ENCODE results near the gene UBN1. TPM values are rescaled to one million over a fixed set of nuclear protein-coding genes. Genes with fewer than 3 reads are reported as not detected.

Gene UBN1
- total and polyA plus RNA-seq, 9 donors: 9.9 to 24.6 (median 19.3) TPM

DNA sequence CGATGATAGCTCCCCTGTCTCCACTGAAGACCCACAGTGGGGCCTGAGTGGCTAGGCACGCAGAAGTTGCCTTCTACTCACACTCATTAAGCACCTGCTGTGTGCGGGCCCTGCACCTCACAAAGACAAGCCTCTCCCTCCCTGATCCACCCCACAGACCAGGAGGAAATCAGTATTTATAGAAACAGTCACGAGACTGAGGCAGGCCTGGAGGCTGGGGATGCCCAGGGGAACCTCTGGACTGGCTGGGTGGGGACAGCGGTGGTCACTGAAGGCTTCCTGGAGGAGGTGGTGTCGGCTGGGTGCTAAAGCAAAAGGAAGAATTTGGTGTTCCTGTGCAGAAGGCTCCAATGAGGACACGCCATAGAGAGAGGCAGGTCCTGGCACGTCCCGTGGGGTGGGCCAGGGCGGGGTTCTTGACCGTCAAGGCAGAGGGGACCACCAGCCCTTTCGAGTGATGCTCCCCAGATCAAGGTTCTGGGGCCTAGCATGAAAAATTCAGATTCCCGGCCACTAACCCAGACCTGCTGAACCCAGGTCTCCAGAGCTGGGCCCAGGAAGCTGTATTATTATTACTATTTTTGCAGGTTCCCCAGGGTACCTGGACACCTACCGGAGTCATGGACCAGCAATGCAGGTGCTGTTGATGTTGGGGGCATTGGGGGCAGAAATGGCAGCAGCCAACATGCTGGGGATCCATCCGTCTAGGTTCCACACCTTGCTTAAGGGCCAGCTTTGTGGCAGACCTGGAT, 66.7 kb downstream of the UBN1 start:
- WGBS (ENCODE audit: insufficient coverage): 95% methylated on average over 13 of the region's 15 CpGs
- H3K27ac ChIP-seq (ENCODE audit: low read length): no peak overlapping the region
- no peaks in the 10 kb centered on the region for H3K36me3 ChIP-seq (ENCODE audit: control insufficient read depth, insufficient read depth, low read length)
- DNase-seq: no peak
- no peak overlapping the region for H3K4me3 ChIP-seq (ENCODE audit: low read length)
- H3K9me3 ChIP-seq (replicated peaks; ENCODE audit: control insufficient read depth, low read depth, low read length): no peaks in the 10 kb centered on the region
- H3K4me1 ChIP-seq (ENCODE audit: control insufficient read depth, insufficient read depth, low read length): peaks cover under 1% of the 10 kb centered on the region
- H3K27me3 ChIP-seq (ENCODE audit: control insufficient read depth, insufficient read depth, low read length): peaks cover 3% of the 10 kb centered on the region

DNA sequence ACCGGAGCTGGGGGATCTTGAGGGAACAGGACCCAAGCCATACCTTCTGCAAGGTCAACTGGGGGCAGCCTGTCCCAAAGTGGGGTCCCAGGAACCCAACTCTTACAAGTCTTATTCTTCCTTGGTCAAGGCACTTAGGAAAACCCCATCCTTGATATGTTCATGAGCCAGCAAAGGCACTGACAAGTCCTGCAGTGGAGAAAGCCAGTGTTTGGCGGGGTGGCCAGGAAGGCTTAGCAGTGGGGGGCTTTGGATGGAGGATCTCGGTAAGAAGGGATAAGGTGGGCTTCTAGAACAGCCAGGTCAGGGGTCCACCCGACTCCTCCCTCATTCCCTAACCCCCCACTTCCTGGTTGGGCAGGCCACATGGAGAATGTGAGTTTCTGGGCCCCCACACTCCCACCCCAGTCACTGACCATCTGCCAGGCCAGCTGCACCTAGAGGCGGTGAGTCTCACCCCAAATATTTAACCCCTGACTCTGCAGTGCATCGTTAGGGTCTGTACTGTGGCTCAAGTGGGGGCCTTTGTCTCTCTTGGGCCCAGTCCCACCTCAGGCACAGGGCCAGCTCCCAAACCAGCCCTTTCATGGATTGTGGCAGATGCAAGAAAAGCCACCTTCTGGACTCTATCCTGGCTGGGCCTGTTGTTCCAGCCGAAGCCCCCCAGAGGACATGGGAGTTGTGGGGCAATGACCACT, 67.4 kb downstream of the UBN1 start:
- H3K36me3 ChIP-seq (ENCODE audit: control insufficient read depth, insufficient read depth, low read length): no peaks in the 10 kb centered on the region
- peaks cover 5% of the 10 kb centered on the region for H3K27me3 ChIP-seq (ENCODE audit: control insufficient read depth, insufficient read depth, low read length)
- 90% methylated on average over 3 of the region's 7 CpGs for WGBS (ENCODE audit: insufficient coverage)
- DNase-seq: no peak
- no peak overlapping the region for H3K27ac ChIP-seq (ENCODE audit: low read length)
- H3K4me1 ChIP-seq (ENCODE audit: control insufficient read depth, insufficient read depth, low read length): no peaks in the 10 kb centered on the region
- no peak overlapping the region for H3K4me3 ChIP-seq (ENCODE audit: low read length)
- no peaks in the 10 kb centered on the region for H3K9me3 ChIP-seq (replicated peaks; ENCODE audit: control insufficient read depth, low read depth, low read length)

DNA sequence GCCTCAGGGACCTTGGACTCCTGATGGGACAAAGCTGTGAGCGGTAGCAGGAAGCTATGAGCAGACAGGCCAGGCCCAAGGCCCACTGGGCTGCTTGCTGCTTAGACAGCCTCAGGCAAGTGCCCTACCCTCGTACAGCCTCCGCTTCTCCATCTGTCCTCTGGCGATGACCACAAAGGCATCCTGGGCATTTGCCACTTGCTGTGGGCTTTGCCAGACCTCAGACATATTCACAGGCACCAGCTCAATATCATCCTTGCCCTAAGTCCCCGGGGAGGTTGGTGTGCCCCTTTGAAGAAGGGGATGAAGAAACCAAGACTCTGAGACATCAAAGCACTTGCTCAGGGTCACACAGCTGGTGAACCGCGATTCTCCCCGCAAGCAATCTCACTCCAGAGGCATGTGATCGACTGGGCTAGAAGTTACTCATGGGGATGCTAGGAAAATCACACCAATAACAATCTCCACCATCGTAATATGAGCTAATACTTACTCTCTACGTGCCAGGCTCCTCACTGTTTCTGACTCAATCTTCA, 68.0 kb downstream of the UBN1 start:
- H3K36me3 ChIP-seq (ENCODE audit: control insufficient read depth, insufficient read depth, low read length): no peaks in the 10 kb centered on the region
- 58% methylated on average over 4 of the region's 11 CpGs for WGBS (ENCODE audit: insufficient coverage)

DNA sequence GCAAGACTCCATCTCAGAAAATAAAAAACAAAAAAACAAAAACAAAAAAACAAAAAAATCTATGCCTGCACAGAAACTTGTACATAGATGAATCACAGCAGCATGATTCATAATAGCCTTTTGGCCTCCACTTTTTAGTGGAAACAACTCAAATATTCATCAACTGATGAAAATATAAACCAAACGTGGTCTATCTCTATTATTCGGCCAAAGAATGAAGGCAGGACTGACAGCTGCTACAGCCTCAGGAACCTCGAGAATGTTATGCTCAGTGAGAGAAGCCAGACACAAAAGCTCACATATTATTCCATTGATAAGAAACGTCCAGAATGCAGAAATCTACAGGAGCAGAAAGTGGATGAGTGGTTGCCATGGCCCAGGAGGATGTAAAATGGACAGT, 69.8 kb downstream of the UBN1 start:
- DNase-seq: no peak
- Histone ChIP-seq H3K9me3 (replicated peaks; ENCODE audit: control insufficient read depth, low read depth, low read length) (no peaks in the 10 kb centered on the region), H3K4me1 (ENCODE audit: control insufficient read depth, insufficient read depth, low read length) (no peaks in the 10 kb centered on the region), H3K4me3 (ENCODE audit: low read length) (no peak overlapping the region), H3K36me3 (ENCODE audit: control insufficient read depth, insufficient read depth, low read length) (no peaks in the 10 kb centered on the region), H3K27me3 (ENCODE audit: control insufficient read depth, insufficient read depth, low read length) (peaks cover 7% of the 10 kb centered on the region), H3K27ac (ENCODE audit: low read length) (no peak overlapping the region)
- WGBS (ENCODE audit: insufficient coverage): 56% methylated on average over 2 of the region's 4 CpGs

More for the DNA sequence above, 68.0 kb downstream of the UBN1 start:
- no peak overlapping the region for H3K27ac ChIP-seq (ENCODE audit: low read length)
- no peak overlapping the region for H3K4me3 ChIP-seq (ENCODE audit: low read length)
- H3K9me3 ChIP-seq (replicated peaks; ENCODE audit: control insufficient read depth, low read depth, low read length): no peaks in the 10 kb centered on the region
- peaks cover 5% of the 10 kb centered on the region for H3K27me3 ChIP-seq (ENCODE audit: control insufficient read depth, insufficient read depth, low read length)
- no peak for DNase-seq
- H3K4me1 ChIP-seq (ENCODE audit: control insufficient read depth, insufficient read depth, low read length): no peaks in the 10 kb centered on the region

DNA sequence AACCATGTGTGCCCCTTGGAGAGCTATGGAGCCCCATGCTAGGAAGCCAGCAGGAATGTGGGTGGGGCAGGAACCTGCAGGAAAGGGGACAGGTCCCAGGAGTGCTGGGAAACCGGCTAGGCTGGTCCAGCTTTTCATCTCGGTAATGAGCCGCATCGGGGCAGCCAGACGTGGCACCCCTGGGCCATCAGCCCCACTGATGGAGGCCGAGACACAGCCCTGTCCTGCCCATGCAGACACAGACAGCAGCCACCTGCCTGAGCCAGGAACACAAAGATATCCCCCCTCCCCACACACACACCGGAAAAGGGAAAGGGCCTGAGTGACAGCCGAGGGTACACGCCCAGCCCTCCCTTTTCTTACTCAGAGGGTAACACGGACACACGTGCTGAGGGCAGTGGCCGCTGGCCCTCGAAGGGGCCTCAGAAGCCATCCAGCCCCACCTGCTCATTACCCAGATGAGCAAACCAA, 71.5 kb downstream of the UBN1 start:
- Histone ChIP-seq H3K4me1 (ENCODE audit: control insufficient read depth, insufficient read depth, low read length) (no peaks in the 10 kb centered on the region), H3K4me3 (ENCODE audit: low read length) (no peak overlapping the region), H3K9me3 (replicated peaks; ENCODE audit: control insufficient read depth, low read depth, low read length) (no peaks in the 10 kb centered on the region), H3K27me3 (ENCODE audit: control insufficient read depth, insufficient read depth, low read length) (peaks cover 7% of the 10 kb centered on the region), H3K27ac (ENCODE audit: low read length) (no peak overlapping the region), H3K36me3 (ENCODE audit: control insufficient read depth, insufficient read depth, low read length) (no peaks in the 10 kb centered on the region)
- DNase-seq: no peak
- 37% methylated on average over 12 of the region's 13 CpGs for WGBS (ENCODE audit: insufficient coverage)

DNA sequence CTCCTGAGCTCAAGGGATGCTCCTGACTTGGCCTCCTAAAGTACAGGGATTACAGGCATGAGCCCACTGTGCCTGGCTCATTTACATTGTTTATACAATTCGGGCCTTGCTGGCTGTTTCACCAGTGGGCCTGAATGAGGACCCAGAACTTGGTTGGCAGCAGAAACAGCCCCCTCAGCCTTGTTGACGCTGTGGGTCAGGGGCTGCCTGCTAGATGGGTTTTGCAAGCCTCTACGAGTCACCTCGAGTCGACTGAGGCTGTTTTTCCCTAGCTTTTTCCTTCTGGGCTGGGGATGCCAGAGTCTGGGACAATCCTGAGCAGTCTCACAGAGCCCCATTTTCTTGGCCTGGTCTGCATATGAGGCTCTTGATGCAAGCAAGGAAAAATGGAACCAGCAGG, 73.5 kb downstream of the UBN1 start:
- 52% methylated on average over 5 of the region's 5 CpGs for WGBS (ENCODE audit: insufficient coverage)
- Histone ChIP-seq H3K36me3 (ENCODE audit: control insufficient read depth, insufficient read depth, low read length) (no peaks in the 10 kb centered on the region), H3K27me3 (ENCODE audit: control insufficient read depth, insufficient read depth, low read length) (peaks cover 7% of the 10 kb centered on the region), H3K9me3 (replicated peaks; ENCODE audit: control insufficient read depth, low read depth, low read length) (no peaks in the 10 kb centered on the region), H3K4me1 (ENCODE audit: control insufficient read depth, insufficient read depth, low read length) (peaks cover 5% of the 10 kb centered on the region), H3K4me3 (ENCODE audit: low read length) (no peak overlapping the region), H3K27ac (ENCODE audit: low read length) (no peak overlapping the region)
- DNase-seq: no peak

DNA sequence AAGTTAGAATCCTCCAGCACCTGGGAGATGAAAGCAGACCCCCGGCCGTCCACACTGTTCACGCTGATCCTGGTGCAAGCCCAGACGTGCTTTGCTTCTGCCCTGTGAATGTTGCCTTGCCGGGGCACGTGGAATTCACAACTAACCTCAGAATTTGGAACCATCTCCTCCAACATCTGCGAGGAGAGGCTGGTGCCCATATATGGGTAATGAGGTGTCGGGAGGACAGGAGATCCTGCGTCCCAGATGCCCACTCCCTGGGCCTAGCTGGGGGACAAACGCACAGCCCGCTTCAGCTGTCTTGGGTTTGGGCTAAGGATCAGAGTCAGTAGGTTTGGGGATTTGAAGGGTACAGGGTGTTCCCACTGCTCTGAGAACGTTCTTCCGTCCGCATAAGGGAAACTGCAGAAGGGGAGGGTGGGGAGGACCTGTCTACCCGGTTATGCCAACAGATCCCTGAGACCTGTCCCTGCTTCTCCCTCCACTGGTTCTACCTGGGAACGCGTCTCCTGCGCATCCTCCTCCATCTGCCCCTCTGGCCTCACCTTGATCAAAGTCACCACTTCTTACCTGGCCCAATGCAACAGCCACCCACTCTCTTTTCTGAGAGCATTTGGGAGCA, 75.6 kb downstream of the UBN1 start:
- H3K27me3 ChIP-seq (ENCODE audit: control insufficient read depth, insufficient read depth, low read length): peaks cover 7% of the 10 kb centered on the region
- no peak overlapping the region for H3K4me3 ChIP-seq (ENCODE audit: low read length)
- no peaks in the 10 kb centered on the region for H3K36me3 ChIP-seq (ENCODE audit: control insufficient read depth, insufficient read depth, low read length)
- WGBS (ENCODE audit: insufficient coverage): 48% methylated on average over 11 of the region's 18 CpGs
- H3K9me3 ChIP-seq (replicated peaks; ENCODE audit: control insufficient read depth, low read depth, low read length): peaks cover 12% of the 10 kb centered on the region
- H3K4me1 ChIP-seq (ENCODE audit: control insufficient read depth, insufficient read depth, low read length): peaks cover 5% of the 10 kb centered on the region
- no peak overlapping the region for H3K27ac ChIP-seq (ENCODE audit: low read length)
- no peak for DNase-seq

DNA sequence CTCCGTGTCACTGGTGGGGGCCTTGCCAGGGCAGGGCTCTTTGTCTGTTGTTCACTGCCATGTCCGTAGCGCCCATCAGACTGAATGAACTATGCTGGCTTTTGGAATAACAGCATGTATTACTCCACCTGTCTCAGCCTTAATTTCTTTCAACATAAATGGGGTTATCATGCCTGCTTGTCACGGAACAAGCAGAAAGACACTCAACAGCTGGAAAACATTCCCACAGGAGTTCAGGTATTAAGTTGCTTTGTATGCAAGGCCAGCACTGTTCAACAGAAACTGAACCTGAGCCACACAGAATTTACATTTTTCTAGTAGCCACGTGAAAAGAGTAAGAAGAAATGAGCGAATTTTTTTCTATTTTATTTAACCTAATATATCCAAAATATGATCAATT, 76.6 kb downstream of the UBN1 start:
- Histone ChIP-seq H3K36me3 (ENCODE audit: control insufficient read depth, insufficient read depth, low read length) (no peaks in the 10 kb centered on the region), H3K27ac (ENCODE audit: low read length) (no peak overlapping the region), H3K27me3 (ENCODE audit: control insufficient read depth, insufficient read depth, low read length) (peaks cover 4% of the 10 kb centered on the region), H3K9me3 (replicated peaks; ENCODE audit: control insufficient read depth, low read depth, low read length) (peaks cover 12% of the 10 kb centered on the region), H3K4me1 (ENCODE audit: control insufficient read depth, insufficient read depth, low read length) (peaks cover 5% of the 10 kb centered on the region), H3K4me3 (ENCODE audit: low read length) (no peak overlapping the region)
- WGBS (ENCODE audit: insufficient coverage): 72% methylated on average over 2 of the region's 6 CpGs
- DNase-seq: no peak

DNA sequence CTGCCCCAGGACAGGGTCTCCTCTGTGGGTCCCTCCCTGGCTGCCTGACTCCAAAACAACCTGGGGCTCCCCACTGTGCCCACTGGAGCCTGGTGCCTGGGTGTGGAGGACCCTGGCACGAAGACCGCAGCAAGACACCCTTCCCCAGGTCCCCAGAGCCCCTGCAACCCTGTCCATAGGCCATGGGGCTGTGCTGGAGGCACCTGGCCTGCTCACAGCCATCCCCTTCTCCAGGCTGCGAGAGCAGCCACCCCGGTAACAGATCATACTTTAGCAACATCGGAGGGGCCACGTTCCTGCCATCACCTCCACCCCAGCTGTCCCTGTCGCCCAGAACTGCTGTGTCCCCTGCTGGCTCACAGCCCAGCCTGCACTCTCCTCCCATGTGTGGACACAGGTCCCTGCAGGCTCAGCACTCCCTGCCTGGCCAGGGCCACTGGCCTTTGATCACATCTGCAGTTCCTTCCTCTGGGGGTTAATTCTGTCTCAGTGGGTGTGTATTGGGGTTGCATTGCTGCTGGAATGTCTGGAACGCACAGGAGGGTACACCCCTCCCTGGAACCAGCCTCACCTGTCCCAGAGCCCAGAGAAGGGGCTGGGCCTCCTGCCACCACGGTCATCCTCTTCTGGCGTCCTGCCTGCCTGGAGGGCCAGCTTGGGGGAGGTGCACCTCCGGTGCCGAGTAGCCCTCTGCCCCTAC, 77.5 kb downstream of the UBN1 start:
- Histone ChIP-seq H3K27me3 (ENCODE audit: control insufficient read depth, insufficient read depth, low read length) (peaks cover 2% of the 10 kb centered on the region), H3K4me1 (ENCODE audit: control insufficient read depth, insufficient read depth, low read length) (peaks cover 5% of the 10 kb centered on the region), H3K4me3 (ENCODE audit: low read length) (no peak overlapping the region), H3K36me3 (ENCODE audit: control insufficient read depth, insufficient read depth, low read length) (no peaks in the 10 kb centered on the region), H3K27ac (ENCODE audit: low read length) (no peak overlapping the region), H3K9me3 (replicated peaks; ENCODE audit: control insufficient read depth, low read depth, low read length) (peaks cover 12% of the 10 kb centered on the region)
- 29% methylated on average over 10 of the region's 12 CpGs for WGBS (ENCODE audit: insufficient coverage)
- DNase-seq: no peak

DNA sequence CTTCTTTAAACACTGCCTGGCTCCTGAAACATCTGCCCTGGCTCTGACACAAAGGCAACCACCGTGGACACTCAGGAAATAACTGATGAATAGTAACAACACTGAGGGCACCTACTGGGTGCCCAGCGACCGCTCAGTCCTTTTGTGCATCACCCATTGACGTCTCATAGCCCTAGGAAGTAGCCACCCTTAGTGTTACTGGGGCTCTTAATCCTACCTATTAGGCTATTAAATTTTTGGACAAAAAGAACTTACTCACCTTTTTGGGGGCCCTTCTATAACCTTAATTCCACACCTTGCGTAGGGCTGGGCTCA, 78.0 kb downstream of the UBN1 start:
- 79% methylated on average over 2 of the region's 5 CpGs for WGBS (ENCODE audit: insufficient coverage)
- H3K4me1 ChIP-seq (ENCODE audit: control insufficient read depth, insufficient read depth, low read length): peaks cover 5% of the 10 kb centered on the region
- no peak overlapping the region for H3K27ac ChIP-seq (ENCODE audit: low read length)
- no peak overlapping the region for H3K4me3 ChIP-seq (ENCODE audit: low read length)
- no peak for DNase-seq
- H3K36me3 ChIP-seq (ENCODE audit: control insufficient read depth, insufficient read depth, low read length): no peaks in the 10 kb centered on the region
- H3K27me3 ChIP-seq (ENCODE audit: control insufficient read depth, insufficient read depth, low read length): peaks cover 2% of the 10 kb centered on the region
- H3K9me3 ChIP-seq (replicated peaks; ENCODE audit: control insufficient read depth, low read depth, low read length): peaks cover 12% of the 10 kb centered on the region

Measured in muscle of leg (tissue), 11 donors.